M059J (cell line): ENCODE results near the gene IFTAP. TPM values are rescaled to one million over a fixed set of nuclear protein-coding genes. Genes with fewer than 3 reads are reported as not detected.
A peak's percentile ranks its signal among the peaks of the same experiment; 100 is the strongest.
"Not testable (repeated sequence)": the region's sequence is repeated elsewhere in the genome, so short reads cannot be mapped to it uniquely, and the experiment has no call there.

Source experiments
- DNase-seq: peaks from one replicate; pipeline ENCODE4 v3.0.0-alpha.2; 2012; ENCODE audit warnings: low read depth
- total RNA-seq: library from RNA; depleted of rRNA; stranded (reverse); fragments of >200 nt; shearing (Covaris generic); gene quantifications from 2 replicates; pipeline ENCODE4 v1.2.3, GENCODE V29; 2014; rRNA removed

IFTAP gene, protein sequence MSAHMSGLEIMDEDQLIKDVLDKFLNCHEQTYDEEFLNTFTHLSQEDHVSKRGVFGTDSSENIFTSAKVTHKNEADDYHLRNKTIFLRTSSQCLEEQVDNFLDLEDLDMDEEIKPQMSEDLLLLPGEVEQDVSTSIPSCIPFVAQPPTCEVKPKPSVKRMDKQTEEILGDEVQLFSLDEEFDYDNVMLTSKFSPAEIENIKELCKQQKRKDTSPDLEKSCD
- total RNA-seq: 39.6 and 41.1 TPM in 2 replicates

DNA sequence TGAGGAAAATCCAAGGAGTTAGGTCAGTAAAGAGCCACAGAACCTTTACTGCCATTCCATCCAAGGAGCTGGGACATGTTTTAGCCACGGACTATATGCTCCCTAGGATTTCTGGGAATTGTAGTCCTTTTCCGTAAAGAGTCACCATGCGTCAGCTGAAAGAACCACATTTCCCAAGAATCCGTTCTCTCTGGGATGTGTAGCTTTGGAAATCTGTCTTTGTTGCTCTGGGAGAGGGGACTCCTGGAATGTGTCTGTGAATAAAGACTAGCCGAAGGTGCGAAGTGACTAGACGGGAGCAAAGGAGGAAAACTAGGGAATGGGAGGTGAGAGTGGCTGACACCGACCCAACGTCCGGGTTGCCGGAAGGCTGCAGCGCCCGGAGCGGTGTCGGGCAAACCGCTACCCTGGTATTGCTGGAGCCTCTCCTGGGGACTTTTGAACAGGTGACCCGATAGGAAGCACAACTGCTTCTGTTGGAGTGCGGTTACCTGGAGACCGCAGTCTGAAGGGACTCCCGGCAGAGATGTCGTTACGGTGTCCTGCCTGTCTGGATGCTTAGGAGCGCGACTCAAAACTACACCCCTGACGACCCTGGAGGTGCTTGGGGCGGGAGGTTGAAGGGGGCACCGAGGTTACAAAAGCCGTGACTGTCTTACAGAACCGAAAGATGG lies at the start of gene IFTAP:
Gene IFTAP, plus strand, starts transcription at position 187 of the 674 bp plus-strand sequence. CDS start 15,602 bp downstream, outside the sequence.
- peak; percentile 95 for DNase-seq

GRCh38 chr11:36550385-36551115 lies 43.8 kb upstream of the IFTAP start:
- DNase-seq: no peak

DNA sequence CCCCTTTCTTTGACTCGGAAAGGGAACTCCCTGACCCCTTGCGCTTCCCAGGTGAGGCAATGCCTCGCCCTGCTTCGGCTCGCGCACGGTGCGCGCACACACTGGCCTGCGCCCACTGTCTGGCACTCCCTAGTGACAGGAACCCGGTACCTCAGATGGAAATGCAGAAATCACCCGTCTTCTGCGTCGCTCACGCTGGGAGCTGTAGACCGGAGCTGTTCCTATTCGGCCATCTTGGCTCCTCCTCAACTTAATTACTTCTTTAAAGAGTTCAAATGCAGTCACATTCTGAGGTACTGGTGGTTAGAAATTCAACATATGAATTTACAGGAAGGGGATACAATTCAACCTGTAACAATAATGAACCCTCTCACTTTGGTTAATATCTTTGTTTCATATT lies 36.9 kb upstream of the IFTAP start:
- not testable (repeated sequence) for DNase-seq

DNA sequence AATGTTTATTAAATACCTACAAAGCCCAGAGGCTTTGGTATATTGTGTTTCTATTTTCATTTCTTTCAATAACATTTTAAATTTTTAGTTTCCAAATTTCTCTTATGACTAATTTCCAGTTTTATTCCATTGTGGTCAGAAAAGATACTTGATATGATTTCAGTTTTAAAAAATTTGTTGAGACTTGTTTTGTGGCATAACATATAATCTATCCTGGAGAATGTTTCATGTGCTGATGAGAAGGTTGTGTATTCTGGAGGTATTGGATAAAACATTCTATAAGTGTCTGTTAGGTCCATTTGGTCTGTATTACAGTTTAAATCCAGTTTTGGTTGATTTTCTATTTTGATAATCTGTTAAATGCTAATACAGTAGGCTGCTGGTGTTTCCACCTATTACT lies 36.3 kb upstream of the IFTAP start:
- DNase-seq: no peak

GRCh38 chr11:36558571-36559413 lies 35.5 kb upstream of the IFTAP start:
- no peak for DNase-seq

DNA sequence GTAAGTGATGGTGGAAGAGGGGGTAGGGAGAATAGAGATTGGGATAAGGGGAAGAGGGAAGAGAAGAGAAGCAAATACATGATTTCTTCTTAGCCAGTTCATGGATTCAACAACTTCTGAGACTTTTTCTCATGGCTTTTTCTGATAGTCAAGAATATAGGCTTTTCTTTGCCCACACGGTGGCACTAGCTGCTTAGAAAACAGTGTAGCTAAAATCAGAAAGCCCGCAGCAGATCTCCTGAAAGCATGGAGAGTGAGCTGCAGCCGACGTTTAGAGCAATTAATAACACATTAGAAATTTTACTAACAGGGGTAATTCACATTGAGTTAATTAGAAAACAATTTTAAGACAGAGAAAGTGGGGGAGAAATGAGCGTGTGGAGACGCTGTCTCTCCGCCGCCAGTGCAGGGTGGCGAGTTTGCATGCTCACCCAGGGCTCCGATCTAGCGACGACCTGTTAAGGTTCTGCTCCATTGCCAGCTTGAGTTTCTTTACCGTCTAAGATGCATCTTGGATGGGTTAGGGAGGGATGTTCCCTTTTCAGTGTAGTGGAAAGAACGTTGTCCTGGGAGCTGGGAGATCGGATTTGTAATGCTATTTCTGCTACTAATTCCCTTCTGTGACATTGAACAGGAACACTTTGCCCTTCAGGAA lies 29.8 kb upstream of the IFTAP start:
- peak; percentile 69 for DNase-seq

- DNase-seq: no peak
Measured at GRCh38 chr11:36565031-36565610, 29.2 kb upstream of the IFTAP start.

- DNase-seq: peak; percentile 16
Measured at GRCh38 chr11:36566407-36567053, 27.8 kb upstream of the IFTAP start.

DNA sequence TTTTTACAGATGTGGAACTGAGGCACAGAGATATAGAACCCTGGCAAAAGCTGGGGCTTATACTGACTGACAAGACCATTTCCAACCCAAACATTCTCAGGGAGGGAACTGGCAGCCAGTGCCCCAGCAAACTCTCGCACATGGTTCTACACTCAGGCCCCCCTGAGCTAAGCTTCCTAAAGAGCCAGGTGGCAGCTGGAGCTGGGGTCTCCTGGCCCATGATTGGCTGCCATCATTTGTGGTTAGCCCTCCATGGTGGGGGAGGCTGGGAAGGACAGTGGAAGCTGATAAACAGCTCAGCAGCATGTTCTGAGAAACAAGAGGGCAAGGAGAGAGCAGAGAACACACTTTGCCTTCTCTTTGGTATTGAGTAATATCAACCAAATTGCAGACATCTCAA lies 26.6 kb upstream of the IFTAP start, which contains the start of gene RAG1:
Gene RAG1, plus strand, starts transcription at position 314 of the 400 bp plus-strand sequence. CDS start 5,298 bp downstream, outside the sequence.
- no peak for DNase-seq

GRCh38 chr11:36569095-36569494 lies 25.2 kb upstream of the IFTAP start:
- DNase-seq: no peak

- no peak for DNase-seq
Measured at GRCh38 chr11:36574486-36574885, 19.8 kb upstream of the IFTAP start.

- no peak for DNase-seq
Measured at GRCh38 chr11:36577373-36577772, 16.9 kb upstream of the IFTAP start.

DNA sequence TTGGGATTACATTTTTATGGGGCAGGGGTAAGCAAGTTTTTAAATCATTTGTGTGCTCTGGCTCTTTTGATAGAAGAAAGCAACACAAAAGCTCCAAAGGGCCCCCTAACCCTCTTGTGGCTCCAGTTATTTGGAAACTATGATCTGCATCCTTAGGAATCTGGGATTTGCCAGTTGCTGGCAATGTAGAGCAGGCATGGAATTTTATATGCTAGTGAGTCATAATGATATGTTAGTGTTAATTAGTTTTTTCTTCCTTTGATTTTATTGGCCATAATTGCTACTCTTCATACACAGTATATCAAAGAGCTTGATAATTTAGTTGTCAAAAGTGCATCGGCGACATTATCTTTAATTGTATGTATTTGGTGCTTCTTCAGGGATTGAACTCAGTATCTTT lies 16.4 kb upstream of the IFTAP start:
- DNase-seq: peak; percentile 62

GRCh38 chr11:36578458-36578857 lies 15.8 kb upstream of the IFTAP start:
- DNase-seq: no peak

DNA sequence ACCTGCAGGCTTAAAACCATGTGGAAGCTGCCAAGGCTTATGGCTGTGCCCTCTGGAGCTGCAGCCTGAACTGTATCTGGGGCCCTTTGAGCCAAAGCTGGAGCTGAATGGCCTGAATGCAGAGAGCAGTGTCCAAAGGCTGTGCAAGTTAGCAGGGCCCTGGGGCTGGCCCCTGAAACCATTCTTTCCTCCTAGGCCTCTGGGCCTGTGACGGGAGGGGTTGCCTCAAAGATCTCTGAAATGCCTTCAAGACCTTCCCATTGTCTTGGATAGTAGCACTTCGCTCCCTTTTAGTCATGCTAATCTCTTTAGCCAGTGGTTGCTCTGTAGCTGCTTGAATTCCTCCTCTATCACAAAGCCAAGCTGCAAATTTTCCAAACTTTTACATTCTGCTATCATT lies 12.8 kb upstream of the IFTAP start:
- DNase-seq: no peak

- DNase-seq: no peak
Measured at GRCh38 chr11:36583667-36584066, 10.6 kb upstream of the IFTAP start.

- no peak for DNase-seq
Measured at GRCh38 chr11:36586543-36586942, 7.8 kb upstream of the IFTAP start.

DNA sequence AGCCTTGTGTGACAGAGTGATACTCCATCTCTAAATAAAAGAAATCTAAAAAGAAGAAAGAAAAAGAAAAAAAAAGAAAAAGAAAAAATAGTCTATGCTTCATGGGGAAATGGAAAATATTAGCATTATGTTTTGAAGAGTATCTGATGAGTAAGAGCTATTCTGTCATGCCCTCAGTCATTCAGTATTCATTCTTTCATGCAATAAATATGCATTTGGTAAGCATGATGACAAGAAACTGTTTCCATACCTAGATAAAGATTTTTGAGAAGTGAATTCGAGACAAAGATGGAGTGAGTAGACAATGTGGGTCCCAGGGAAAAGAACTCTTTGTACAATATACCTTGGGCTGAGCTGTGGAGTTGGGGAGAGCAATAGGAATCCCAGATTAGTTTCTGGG lies 6.2 kb upstream of the IFTAP start:
- DNase-seq: no peak

DNA sequence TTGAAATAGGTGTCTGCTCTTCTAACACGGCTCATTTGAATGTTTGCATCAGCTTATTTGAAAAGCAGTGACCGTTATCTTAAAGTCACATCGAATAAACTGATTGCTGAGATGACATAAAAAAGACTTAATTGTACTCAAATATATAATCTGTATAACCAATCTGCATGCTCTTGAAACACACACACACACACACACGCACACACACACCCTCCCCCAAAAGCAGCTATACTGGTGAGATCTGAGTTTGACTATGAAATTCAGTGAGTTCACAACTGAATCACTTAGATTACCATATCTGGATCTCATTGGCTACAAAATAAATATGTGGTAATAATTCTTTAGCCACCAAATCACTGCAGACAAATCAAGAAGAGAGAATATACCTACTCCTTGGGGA lies 3.8 kb upstream of the IFTAP start:
- DNase-seq: no peak

DNA sequence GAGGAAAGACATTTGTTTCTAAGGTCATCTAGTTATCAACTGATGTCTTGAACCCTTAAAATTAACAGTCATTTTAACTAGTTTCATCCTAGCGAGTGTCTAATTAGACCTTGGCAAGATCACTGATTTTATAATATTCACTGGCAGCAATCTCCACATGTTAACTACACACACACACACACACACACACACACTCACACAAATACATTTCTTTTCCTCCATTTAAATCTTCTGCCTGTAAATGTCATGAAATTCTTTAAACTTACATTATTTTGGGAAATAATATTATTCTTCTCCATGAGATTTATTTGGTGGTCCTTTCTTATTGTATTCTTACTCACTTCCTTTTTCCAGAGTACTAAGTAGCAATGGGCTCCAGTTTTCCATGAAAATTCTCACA lies 2.9 kb upstream of the IFTAP start:
- DNase-seq: no peak
